Neuron (in vitro differentiated cells): ENCODE measurements around the gene AKIRIN2.
"Not testable (repeated sequence)": the region's sequence is repeated elsewhere in the genome, so short reads cannot be mapped to it uniquely, and the experiment has no call there.

ENCODE experiments used
- H2AFZ ChIP-seq: one replicate; pipeline ENCODE4 v1.6.1; 2013; ENCODE audit warnings: low read depth, mild to moderate bottlenecking, inconsistent platforms, low read length, moderate library complexity
- H3K27me3 ChIP-seq: one replicate; pipeline ENCODE4 v1.6.1; 2013; ENCODE audit warnings: low read length; ENCODE audit not compliant: insufficient read depth
- H3K36me3 ChIP-seq: one replicate; pipeline ENCODE4 v1.6.1; 2013; ENCODE audit warnings: low read length; ENCODE audit not compliant: insufficient read depth
- H3K4me1 ChIP-seq: one replicate; pipeline ENCODE4 v1.6.1; 2013; ENCODE audit warnings: low read length; ENCODE audit not compliant: insufficient read depth
- H3K4me3 ChIP-seq: 2 replicates; pipeline ENCODE4 v1.5.1; 2013; ENCODE audit warnings: mild to moderate bottlenecking, low read length, moderate library complexity
- H3K9me3 ChIP-seq: one replicate; pipeline ENCODE4 v1.6.1; 2013; ENCODE audit warnings: low read length

The AKIRIN2 gene

DNA sequence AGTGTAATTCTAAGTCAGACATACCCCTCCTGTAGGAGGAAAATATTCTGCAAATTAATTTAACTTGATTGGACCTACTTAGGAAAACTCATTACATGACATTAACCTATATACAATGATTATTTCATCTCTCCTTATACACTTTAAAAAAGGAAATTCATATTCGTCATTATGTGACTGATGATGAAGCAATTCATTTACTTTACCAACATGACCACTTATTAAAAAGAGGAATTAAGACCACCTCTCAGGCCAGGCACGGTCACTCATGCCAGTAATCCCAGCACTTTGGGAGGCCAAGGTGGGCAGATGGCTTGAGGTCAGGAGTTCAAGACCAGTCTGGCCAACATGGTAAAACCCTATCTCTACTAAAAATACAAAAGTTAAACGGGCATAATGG, 11.6 kb downstream of the AKIRIN2 start:
- no peaks in the 10 kb centered on the region for H3K27me3 ChIP-seq
- H3K9me3 ChIP-seq: no peaks in the 10 kb centered on the region
- no peak overlapping the region for H3K4me3 ChIP-seq
- peaks cover 5% of the 10 kb centered on the region for H3K36me3 ChIP-seq
- peaks cover 13% of the 10 kb centered on the region for H3K4me1 ChIP-seq
- H2AFZ ChIP-seq: no peak overlapping the region

DNA sequence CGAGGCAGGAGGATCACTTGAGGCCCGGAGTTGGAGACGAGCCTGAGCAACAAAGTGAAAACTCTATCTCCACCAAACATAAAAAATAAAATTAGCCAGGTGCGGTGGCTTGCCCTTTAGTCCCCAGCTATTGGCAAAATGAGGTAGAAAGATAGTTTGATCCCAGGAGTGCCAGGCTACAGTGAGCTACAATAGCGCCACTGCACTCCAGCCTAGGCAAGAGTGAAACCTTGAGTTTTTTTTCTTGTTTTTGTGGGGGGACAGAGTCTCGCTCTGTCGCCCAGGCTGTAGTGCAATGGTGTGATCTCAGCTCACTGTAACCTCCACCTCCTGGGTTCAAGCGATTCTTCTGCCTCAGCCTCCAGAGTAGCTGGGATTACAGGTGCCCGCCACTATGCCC, 14.1 kb downstream of the AKIRIN2 start:
- H2AFZ ChIP-seq, H3K4me1 ChIP-seq, H3K36me3 ChIP-seq, H3K9me3 ChIP-seq, H3K27me3 ChIP-seq, H3K4me3 ChIP-seq: not testable (repeated sequence)

- peaks cover 5% of the 10 kb centered on the region for H3K36me3 ChIP-seq
- no peaks in the 10 kb centered on the region for H3K27me3 ChIP-seq
- H3K4me1 ChIP-seq: peaks cover 10% of the 10 kb centered on the region
- no peaks in the 10 kb centered on the region for H3K9me3 ChIP-seq
- no peak overlapping the region for H2AFZ ChIP-seq
- H3K4me3 ChIP-seq: no peak overlapping the region
Observed at GRCh38 chr6:87687296-87687695, 14.7 kb downstream of the AKIRIN2 start.

DNA sequence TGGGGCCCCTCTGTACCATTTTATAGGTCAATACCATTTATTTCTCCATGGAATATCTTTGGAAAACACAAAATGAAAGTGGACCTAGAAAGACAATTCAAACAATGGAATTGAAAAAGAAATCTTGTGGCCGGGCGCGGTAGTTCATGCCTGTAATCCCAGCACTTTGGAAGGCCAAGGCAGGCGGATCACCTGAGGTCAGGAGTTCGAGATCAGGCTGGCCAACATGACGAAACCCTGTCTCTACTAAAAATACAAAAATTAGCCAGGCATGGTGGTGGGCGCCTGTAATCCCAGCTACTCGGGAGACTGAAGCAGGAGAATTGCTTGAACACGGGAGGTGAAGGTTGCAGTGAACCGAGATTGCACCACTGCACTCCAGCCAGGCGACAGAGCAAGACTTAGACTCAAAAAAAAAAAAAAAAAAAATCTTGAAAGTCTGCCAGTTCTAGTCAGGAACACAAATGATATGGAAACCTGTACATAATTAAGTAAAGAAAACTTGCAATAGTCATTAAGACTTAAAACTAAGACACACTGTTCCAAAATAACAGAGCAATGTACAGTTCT, 15.3 kb downstream of the AKIRIN2 start:
- H3K4me3 ChIP-seq, H3K4me1 ChIP-seq, H3K9me3 ChIP-seq, H3K27me3 ChIP-seq, H3K36me3 ChIP-seq, H2AFZ ChIP-seq: not testable (repeated sequence)

GRCh38 chr6:87684895-87685654, 17.0 kb downstream of the AKIRIN2 start:
- Histone ChIP-seq H2AFZ (no peak overlapping the region), H3K36me3 (peaks cover 13% of the 10 kb centered on the region), H3K27me3 (no peaks in the 10 kb centered on the region), H3K4me3 (no peak overlapping the region), H3K9me3 (no peaks in the 10 kb centered on the region), H3K4me1 (no peaks in the 10 kb centered on the region)

DNA sequence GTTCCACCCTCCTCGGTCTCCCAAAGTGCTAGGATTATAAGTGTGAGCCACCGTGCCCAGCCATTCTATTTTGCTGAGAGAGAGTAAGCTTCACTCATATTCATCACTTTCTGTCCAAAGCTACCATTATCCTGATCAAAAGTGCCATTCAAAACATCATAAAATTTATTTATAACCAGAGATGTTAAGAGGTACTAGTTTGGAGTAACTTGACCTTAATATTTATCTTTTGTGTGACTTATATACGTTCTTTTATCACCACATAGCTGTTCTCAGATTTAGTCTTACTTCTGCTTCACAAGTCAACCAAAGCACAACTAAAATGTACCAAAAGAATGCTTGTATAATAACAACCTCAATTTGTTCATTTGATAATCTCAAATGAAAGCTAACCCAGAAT, 18.1 kb downstream of the AKIRIN2 start:
- Histone ChIP-seq H3K4me1 (no peaks in the 10 kb centered on the region), H3K9me3 (no peaks in the 10 kb centered on the region), H3K27me3 (no peaks in the 10 kb centered on the region), H3K36me3 (peaks cover 14% of the 10 kb centered on the region), H2AFZ (no peak overlapping the region), H3K4me3 (no peak overlapping the region)

GRCh38 chr6:87682310-87682709, 19.7 kb downstream of the AKIRIN2 start:
- Histone ChIP-seq H2AFZ (no peak overlapping the region), H3K4me1 (no peaks in the 10 kb centered on the region), H3K36me3 (peaks cover 25% of the 10 kb centered on the region), H3K9me3 (no peaks in the 10 kb centered on the region), H3K27me3 (no peaks in the 10 kb centered on the region), H3K4me3 (no peak overlapping the region)

DNA sequence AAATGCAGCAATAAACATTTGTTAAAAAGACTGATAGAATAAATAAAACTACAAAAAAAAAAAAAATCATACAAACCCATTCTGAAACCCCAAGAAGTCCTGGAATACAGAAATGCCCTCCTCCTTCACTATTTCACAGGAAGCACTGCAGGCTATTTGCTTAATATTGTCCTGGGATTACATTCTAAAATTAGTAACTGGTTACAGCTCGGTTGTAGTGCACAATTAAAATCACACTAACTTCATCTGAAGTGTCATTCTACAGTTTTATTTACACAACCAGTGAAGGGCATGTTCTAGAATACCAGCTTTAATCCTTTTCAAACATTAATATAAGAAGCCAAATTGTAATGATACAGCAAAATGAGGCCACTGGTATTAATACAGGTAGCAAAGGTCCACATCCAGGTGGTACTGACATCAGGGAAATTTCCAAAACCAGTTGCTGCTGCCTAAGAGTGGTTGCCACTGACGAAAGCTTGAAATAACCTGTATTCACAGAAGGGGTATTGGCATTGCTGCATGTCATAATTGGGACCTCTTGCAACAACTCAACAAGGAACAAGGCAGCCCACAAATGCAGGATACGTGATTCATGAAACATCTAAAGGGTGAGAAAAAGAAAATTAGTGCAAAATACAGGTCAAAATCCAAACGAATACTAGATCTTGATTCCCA, 26.9 kb downstream of the AKIRIN2 start:
- Histone ChIP-seq H3K4me3 (no peak overlapping the region), H3K4me1 (no peaks in the 10 kb centered on the region), H3K36me3 (peaks cover 65% of the 10 kb centered on the region), H2AFZ (no peak overlapping the region), H3K27me3 (no peaks in the 10 kb centered on the region), H3K9me3 (no peaks in the 10 kb centered on the region)

DNA sequence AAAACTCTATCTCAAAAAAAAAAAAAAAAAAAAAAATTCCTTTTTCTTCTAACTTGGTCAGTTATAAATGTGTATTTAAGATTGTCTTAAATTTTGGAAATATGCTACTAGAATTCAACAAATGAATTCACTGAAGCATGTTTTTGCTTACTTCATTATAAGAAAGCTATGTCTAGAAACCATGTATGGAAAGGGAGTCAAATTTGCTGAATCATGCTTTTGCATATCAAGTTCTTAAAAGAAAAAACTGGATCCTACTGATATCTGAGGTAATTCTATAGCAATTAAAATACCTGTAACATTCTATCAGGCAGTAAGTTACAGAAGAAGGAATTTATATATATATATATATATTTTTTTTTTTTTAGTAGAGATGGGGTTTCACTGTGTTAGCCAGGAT, 27.7 kb downstream of the AKIRIN2 start:
- Histone ChIP-seq H3K4me3 (no peak overlapping the region), H3K9me3 (no peaks in the 10 kb centered on the region), H3K4me1 (no peaks in the 10 kb centered on the region), H3K27me3 (no peaks in the 10 kb centered on the region), H3K36me3 (peaks cover 69% of the 10 kb centered on the region), H2AFZ (no peak overlapping the region)

DNA sequence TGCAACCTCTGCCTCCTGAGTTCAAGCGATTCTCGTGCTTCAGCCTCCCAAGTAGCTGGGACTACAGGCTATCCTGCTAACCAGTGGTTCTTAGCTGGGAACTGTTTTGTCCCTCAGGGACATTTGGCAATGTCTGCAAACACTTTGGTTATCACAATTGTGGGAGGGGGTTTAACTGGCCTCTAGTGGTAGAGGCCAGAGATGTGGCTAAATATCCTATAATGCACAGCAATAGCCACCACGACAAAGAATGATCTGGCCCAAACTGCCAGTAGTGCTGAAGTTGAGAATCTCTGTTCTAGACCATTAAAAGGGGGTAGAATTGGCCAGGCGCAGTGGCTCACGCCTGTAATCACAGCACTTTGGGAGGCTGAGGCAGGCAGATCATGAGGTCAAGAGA, 28.8 kb downstream of the AKIRIN2 start:
- Histone ChIP-seq H3K4me3 (no peak overlapping the region), H2AFZ (no peak overlapping the region), H3K4me1 (no peaks in the 10 kb centered on the region), H3K36me3 (peaks cover 66% of the 10 kb centered on the region), H3K9me3 (no peaks in the 10 kb centered on the region), H3K27me3 (no peaks in the 10 kb centered on the region)

DNA sequence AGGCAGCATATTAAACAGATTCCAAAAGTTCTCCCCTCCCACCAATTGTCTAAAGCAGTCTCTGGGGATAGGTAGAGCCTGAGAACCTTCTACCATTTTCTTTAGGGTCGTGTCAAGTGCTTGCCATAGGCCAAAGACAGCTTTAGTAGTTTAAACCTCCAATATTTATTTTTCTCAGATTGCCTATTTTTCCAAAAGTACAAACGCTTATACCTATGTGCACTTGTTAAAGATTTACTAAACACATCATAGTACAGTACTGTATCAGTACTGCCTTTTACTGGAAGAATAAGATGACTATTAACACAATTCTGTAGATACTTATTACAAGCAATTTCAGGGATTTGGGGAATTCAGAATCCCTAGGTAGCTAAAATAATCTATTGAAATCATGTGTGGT, 29.4 kb downstream of the AKIRIN2 start:
- H3K4me3 ChIP-seq: no peak overlapping the region
- no peaks in the 10 kb centered on the region for H3K27me3 ChIP-seq
- peaks cover 61% of the 10 kb centered on the region for H3K36me3 ChIP-seq
- no peaks in the 10 kb centered on the region for H3K4me1 ChIP-seq
- H3K9me3 ChIP-seq: no peaks in the 10 kb centered on the region
- no peak overlapping the region for H2AFZ ChIP-seq

GRCh38 chr6:87671555-87672029, 30.4 kb downstream of the AKIRIN2 start:
- H3K4me3 ChIP-seq: no peak overlapping the region
- H3K4me1 ChIP-seq: no peaks in the 10 kb centered on the region
- H3K27me3 ChIP-seq: no peaks in the 10 kb centered on the region
- no peak overlapping the region for H2AFZ ChIP-seq
- peaks cover 61% of the 10 kb centered on the region for H3K36me3 ChIP-seq
- no peaks in the 10 kb centered on the region for H3K9me3 ChIP-seq

- no peaks in the 10 kb centered on the region for H3K27me3 ChIP-seq
- H3K9me3 ChIP-seq: no peaks in the 10 kb centered on the region
- H3K4me1 ChIP-seq: no peaks in the 10 kb centered on the region
- H2AFZ ChIP-seq: no peak overlapping the region
- no peak overlapping the region for H3K4me3 ChIP-seq
- peaks cover 58% of the 10 kb centered on the region for H3K36me3 ChIP-seq
Observed at GRCh38 chr6:87670707-87671106, 31.3 kb downstream of the AKIRIN2 start.
